IPS-20b (cell line): Measurements from ENCODE around the gene HOMER1.

ENCODE experiments used
- H3K27ac ChIP-seq: one replicate; pipeline ENCODE4 v1.5.1; 2013; ENCODE audit warnings: low read length
- H3K27me3 ChIP-seq: 2 replicates; pipeline ENCODE4 v1.6.1; 2013; ENCODE audit warnings: mild to moderate bottlenecking, low read length, inconsistent platforms; ENCODE audit not compliant: insufficient read depth
- H3K36me3 ChIP-seq: 2 replicates; pipeline ENCODE4 v1.6.1; 2013; ENCODE audit warnings: low read depth, mild to moderate bottlenecking, inconsistent platforms, low read length, moderate library complexity; ENCODE audit not compliant: insufficient read depth
- H3K4me1 ChIP-seq: 2 replicates; pipeline ENCODE4 v1.6.1; 2013; ENCODE audit warnings: mild to moderate bottlenecking, control low read depth, inconsistent platforms, low read length, moderate library complexity; ENCODE audit not compliant: insufficient read depth
- H3K4me3 ChIP-seq: 2 replicates; pipeline ENCODE4 v1.5.1; 2013; ENCODE audit warnings: mild to moderate bottlenecking, low read length, inconsistent platforms
- H3K9ac ChIP-seq: 2 replicates; pipeline ENCODE4 v1.6.1; 2013; ENCODE audit warnings: low read depth, mild to moderate bottlenecking, inconsistent platforms, low read length, moderate library complexity
- H3K9me3 ChIP-seq: 2 replicates; pipeline ENCODE4 v1.6.1; 2013; ENCODE audit warnings: mild to moderate bottlenecking, low read depth, low read length, inconsistent platforms; ENCODE audit not compliant: insufficient read depth

HOMER1 gene

GRCh38 chr5:79484731-79485130 is 29.2 kb downstream of the HOMER1 start:
- H3K4me3 ChIP-seq, result no peak overlapping the region
- no peaks in the 10 kb centered on the region for H3K27me3 ChIP-seq
- H3K4me1 ChIP-seq, result peaks cover 12% of the 10 kb centered on the region; the same call in 1 of the 2 replicates
- no peak overlapping the region for H3K9ac ChIP-seq
- H3K27ac ChIP-seq, result no peak overlapping the region
- no peaks in the 10 kb centered on the region for H3K9me3 ChIP-seq
- no peaks in the 10 kb centered on the region for H3K36me3 ChIP-seq

DNA sequence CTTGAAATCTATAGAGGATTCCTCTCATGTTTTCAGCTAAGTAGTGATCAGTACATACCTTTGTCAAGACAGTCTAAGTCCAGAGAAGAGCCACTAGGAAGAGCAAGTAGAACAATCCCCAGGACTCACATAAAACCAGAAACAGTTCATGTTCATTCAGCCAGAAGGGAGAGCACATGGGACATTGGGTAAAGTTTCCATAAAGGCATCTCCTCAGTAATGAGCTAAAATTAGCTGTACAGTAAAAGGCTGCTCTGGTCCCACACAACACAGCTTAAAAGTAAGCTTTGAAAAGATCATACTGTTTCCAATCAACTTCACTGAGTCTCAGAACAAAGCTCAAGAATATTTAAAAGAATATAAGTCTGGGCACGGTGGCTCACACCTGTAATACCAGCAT is 32.4 kb downstream of the HOMER1 start:
- Histone ChIP-seq H3K4me3 (no peak overlapping the region), H3K9ac (no peak overlapping the region), H3K36me3 (no peaks in the 10 kb centered on the region)

DNA sequence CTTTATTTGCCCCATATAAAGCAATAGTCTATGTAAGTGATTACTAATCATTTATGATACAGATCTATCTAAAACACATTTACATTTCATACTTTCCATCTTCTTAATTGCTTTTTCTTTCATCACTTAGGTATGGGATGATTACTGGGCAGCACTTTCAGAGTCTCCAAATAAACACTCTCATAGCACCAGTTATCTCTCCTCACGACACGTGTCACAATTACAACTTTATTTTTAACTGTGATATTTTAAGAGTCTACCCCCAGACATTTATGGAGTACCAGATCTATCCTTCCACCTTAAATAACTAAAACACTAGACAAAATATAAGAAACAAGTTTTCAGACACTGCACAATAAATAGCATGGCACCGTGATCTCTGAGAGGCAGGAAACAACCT is 32.9 kb downstream of the HOMER1 start:
- H3K4me1 ChIP-seq, result peaks cover 15% of the 10 kb centered on the region; the same call in 1 of the 2 replicates
- H3K27me3 ChIP-seq, result no peaks in the 10 kb centered on the region
- H3K27ac ChIP-seq, result no peak overlapping the region
- H3K9me3 ChIP-seq, result no peaks in the 10 kb centered on the region
- no peaks in the 10 kb centered on the region for H3K36me3 ChIP-seq
- no peak overlapping the region for H3K4me3 ChIP-seq
- H3K9ac ChIP-seq, result no peak overlapping the region

More for the DNA sequence above, 32.4 kb downstream of the HOMER1 start:
- no peaks in the 10 kb centered on the region for H3K27me3 ChIP-seq
- H3K9me3 ChIP-seq, result no peaks in the 10 kb centered on the region
- H3K27ac ChIP-seq, result no peak overlapping the region
- peaks cover 20% of the 10 kb centered on the region; the same call in 1 of the 2 replicates for H3K4me1 ChIP-seq

DNA sequence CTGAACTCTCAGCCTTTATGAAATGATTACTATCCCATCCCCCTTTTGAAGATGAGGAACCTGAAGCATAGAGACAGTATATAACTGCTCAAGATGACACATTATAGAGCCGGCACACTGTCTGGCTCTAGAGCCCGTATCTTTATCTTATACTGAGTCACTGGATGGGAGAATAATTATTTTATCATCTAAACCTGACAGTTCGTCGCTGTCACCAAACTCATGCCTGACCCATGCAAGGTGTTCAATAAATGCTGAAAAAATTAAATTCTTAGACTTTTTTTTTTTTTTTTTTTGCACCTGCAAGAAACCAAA is 38.8 kb downstream of the HOMER1 start:
- Histone ChIP-seq H3K4me1 (peaks cover 37% of the 10 kb centered on the region), H3K27me3 (no peaks in the 10 kb centered on the region), H3K27ac (no peak overlapping the region)

DNA sequence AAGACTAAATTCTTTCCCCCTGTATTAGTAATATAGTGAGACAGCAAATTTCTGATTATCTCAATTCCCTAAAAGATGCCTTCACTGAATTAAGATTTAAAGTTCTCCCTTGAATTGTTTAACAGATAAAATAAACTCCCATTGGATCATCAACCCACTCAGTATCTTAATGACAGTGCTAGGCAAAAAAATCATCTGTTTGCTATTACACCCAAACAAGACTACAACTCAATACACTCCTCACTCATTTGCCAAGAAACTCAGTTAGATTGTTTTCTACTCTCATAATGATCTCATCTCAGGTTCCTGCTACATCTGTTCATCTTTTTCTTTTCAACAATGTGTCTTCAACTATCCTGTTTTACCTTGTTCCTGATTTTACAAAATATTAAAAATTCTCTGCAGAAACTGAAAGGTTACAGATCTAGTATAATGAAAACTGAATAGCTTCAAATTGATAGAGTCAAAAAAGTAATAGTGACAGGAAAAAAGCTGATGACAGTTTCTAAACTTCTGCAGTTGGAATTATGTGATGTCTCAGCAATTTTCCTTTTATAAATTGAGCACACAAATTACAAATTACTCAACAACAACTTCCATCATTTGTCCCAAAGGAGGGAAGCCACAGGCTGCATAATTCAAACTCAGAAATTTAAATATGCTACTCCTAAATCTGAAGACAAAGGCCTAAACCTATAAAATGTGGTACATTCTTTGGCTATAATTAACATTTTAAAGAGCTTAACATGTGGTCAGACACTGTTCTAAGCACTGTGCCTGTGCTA is 39.4 kb downstream of the HOMER1 start:
- H3K27ac ChIP-seq, result no peak overlapping the region
- H3K36me3 ChIP-seq, result no peaks in the 10 kb centered on the region
- H3K4me1 ChIP-seq, result peaks cover 37% of the 10 kb centered on the region
- H3K27me3 ChIP-seq, result no peaks in the 10 kb centered on the region
- H3K4me3 ChIP-seq, result no peak overlapping the region
- no peak overlapping the region for H3K9ac ChIP-seq
- H3K9me3 ChIP-seq, result no peaks in the 10 kb centered on the region

More for the DNA sequence above, 38.8 kb downstream of the HOMER1 start:
- Histone ChIP-seq H3K9ac (no peak overlapping the region), H3K36me3 (no peaks in the 10 kb centered on the region), H3K9me3 (no peaks in the 10 kb centered on the region), H3K4me3 (no peak overlapping the region)

DNA sequence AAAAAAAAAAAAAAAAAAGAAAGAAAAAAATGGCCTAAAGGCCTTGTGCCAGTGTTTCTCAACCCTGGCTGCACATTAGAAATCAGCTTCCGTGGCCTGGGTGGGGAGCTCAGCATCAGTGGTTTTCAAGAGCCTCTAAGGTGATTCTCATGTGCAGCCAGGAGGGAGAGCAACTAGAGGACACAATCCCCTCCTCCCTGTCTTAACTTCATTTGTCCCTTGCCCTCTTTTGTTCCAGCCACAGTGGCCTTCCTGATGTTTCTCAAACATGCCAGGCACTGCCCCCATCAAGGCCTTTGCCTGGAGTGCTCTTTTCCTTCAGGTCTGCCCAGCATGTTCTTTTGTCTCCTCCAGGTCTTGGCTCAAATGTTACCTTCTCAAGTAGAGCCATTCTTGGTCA is 42.4 kb downstream of the HOMER1 start:
- H3K9ac ChIP-seq, result no peak overlapping the region
- H3K27ac ChIP-seq, result no peak overlapping the region
- no peak overlapping the region for H3K4me3 ChIP-seq
- no peaks in the 10 kb centered on the region for H3K9me3 ChIP-seq
- H3K36me3 ChIP-seq, result no peaks in the 10 kb centered on the region
- peaks cover 24% of the 10 kb centered on the region for H3K4me1 ChIP-seq
- no peaks in the 10 kb centered on the region for H3K27me3 ChIP-seq

DNA sequence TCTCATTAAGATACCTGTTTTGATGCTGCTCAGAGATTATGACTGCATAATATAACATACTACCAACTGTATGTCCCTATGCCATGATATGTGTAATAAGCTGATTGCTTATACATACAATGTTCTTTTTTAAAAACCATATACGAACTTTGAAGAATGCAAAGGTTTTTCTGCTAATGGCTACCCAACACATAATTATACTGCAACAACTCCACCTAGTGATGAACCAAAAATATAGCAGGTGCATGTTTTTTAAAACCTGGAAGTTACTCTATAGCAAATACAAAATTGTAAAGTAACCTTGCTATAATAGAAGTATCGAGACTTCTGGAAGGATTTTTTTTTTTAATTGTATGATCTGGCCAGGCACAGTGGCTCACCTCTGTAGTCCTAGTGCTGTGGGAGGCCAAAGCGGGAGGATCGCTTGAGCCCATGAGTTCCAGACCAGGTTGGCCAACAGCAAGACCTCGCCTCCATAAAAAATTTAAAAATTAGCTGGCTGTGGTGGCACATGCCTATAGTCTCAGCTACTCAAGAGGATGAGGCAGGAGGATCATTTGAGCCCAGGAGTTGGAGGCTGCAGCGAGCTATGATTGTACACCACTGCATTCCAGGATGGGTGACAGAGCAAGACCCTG is 49.1 kb downstream of the HOMER1 start:
- Histone ChIP-seq H3K36me3 (no peaks in the 10 kb centered on the region), H3K4me1 (peaks cover 15% of the 10 kb centered on the region), H3K9me3 (no peaks in the 10 kb centered on the region), H3K9ac (no peak overlapping the region), H3K27me3 (no peaks in the 10 kb centered on the region), H3K4me3 (no peak overlapping the region), H3K27ac (no peak overlapping the region)

DNA sequence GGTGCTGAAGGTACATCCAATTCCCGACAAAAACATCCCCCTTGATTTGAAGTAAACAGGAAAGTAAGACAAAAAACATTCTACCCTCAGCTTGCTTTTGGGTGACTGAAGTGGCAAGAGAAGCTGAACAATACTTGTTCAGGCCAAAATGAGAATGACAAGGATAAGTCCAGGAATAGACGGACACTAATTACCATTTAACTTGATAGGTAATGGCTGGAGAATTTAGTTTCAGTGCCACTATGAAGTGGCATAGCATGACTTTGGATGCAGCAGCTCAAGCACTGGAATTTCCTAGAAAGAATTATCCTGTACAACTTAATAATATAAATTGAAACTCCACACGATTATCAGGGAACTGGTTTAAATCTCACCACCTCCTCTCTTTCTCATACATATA is 49.7 kb downstream of the HOMER1 start:
- Histone ChIP-seq H3K4me1 (peaks cover 15% of the 10 kb centered on the region), H3K9me3 (no peaks in the 10 kb centered on the region), H3K9ac (no peak overlapping the region), H3K27ac (no peak overlapping the region), H3K27me3 (no peaks in the 10 kb centered on the region), H3K36me3 (no peaks in the 10 kb centered on the region), H3K4me3 (no peak overlapping the region)

DNA sequence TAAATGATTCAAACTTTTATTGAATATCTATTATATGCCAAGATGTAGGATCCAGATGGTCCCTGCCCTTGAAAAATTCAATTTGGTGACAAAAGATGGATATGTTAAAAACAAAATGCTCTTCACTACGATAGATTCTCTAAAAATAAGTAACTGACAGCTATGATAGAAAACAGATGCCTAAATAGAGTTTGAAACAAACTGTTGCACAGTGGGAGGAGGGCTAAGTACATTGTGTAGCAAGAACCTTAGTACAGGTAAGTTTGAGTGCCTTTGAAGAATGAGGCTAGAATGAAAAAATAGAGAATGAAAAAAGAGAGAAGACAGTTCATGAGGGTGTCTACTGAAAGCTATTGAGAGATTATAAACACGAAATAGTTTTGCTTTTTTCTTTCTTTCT is 54.3 kb downstream of the HOMER1 start:
- Histone ChIP-seq H3K4me3 (no peak overlapping the region), H3K36me3 (peaks cover 16% of the 10 kb centered on the region; the same call in 1 of the 2 replicates), H3K9me3 (no peaks in the 10 kb centered on the region), H3K9ac (no peak overlapping the region), H3K27me3 (no peaks in the 10 kb centered on the region), H3K27ac (no peak overlapping the region), H3K4me1 (peaks cover 15% of the 10 kb centered on the region)

DNA sequence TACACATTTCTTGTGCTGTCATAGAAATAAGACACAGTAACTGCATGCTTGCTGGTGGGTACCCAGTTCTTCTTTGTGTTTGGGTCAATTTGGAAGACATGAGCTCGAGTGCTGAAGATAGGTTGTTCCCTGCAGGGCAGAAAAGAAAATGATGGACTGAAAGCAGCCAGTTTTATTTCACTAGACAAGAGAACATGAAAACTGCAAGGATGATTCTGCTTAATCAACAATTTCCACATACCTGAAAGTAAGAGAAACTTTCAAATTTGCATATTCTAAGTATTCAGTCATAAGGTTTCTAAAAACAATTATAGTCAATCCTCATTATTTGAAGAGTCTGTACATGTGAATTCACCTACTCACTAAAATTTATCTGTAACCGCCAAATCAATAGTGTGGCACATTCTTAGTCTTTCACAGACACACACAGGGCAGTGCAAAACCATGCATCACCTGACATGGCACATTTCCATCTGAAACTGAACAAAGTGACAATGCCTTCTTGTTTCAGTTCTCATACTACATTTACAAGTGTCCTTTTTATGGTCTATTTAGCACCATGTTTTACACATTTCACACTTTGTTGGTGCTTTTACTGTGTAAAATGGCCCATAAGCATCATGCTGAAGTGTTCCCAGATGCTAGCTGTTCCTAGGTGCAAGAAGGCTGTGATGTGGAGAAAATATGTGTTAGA is 56.9 kb downstream of the HOMER1 start:
- Histone ChIP-seq H3K4me1 (no peaks in the 10 kb centered on the region), H3K9ac (no peak overlapping the region), H3K9me3 (no peaks in the 10 kb centered on the region), H3K36me3 (peaks cover 17% of the 10 kb centered on the region; the same call in 1 of the 2 replicates), H3K27me3 (no peaks in the 10 kb centered on the region), H3K4me3 (no peak overlapping the region), H3K27ac (no peak overlapping the region)

DNA sequence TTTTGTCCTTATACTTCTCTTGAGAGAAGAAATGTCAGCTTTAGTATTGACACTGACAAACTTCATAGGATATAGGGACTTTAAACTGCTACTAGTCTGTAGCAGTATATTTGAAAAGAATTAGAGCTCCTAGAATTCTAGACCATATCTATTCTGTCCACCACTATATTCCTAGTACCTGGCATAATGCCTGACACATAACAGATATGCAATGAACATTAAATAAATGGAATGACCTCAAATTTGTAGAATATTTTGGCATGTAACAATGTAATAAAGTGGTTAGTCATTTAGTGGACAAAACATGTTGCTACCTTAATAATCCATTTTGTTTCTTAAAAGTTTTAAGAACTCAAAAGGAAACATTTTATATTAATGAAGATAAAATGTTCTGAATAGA is 57.5 kb downstream of the HOMER1 start:
- peaks cover 17% of the 10 kb centered on the region; the same call in 1 of the 2 replicates for H3K36me3 ChIP-seq
- no peaks in the 10 kb centered on the region for H3K9me3 ChIP-seq
- H3K27me3 ChIP-seq, result no peaks in the 10 kb centered on the region
- H3K4me3 ChIP-seq, result no peak overlapping the region
- no peak overlapping the region for H3K9ac ChIP-seq
- no peak overlapping the region for H3K27ac ChIP-seq
- H3K4me1 ChIP-seq, result no peaks in the 10 kb centered on the region

GRCh38 chr5:79454043-79454442 is 59.9 kb downstream of the HOMER1 start:
- Histone ChIP-seq H3K4me1 (no peaks in the 10 kb centered on the region), H3K27ac (no peak overlapping the region), H3K36me3 (peaks cover 34% of the 10 kb centered on the region; the same call in 1 of the 2 replicates), H3K9me3 (no peaks in the 10 kb centered on the region), H3K4me3 (no peak overlapping the region), H3K27me3 (no peaks in the 10 kb centered on the region), H3K9ac (no peak overlapping the region)
